Subcutaneous abdominal adipose tissue (tissue), 5 donors: ENCODE results near the gene SNAPC5.
"Not testable (repeated sequence)": the region's sequence is repeated elsewhere in the genome, so short reads cannot be mapped to it uniquely, and the experiment has no call there.

Experiments used
- H3K27ac ChIP-seq: one replicate; pipeline ENCODE4 v1.7.0; 2013; ENCODE audit warnings: low read depth, mild to moderate bottlenecking, inconsistent platforms, low read length, moderate library complexity
- H3K27me3 ChIP-seq, 5 donors: one replicate each; pipeline ENCODE4 v1.7.0; 2013; ENCODE audit warnings: low read length in 5 of 5, inconsistent platforms in 1 of 5; ENCODE audit not compliant: control insufficient read depth in 5 of 5, insufficient read depth in 4 of 5
- H3K36me3 ChIP-seq, 5 donors: one replicate each; pipeline ENCODE4 v1.7.0; 2013; ENCODE audit warnings: low read length in 5 of 5; ENCODE audit not compliant: control insufficient read depth in 5 of 5, insufficient read depth in 5 of 5
- H3K4me1 ChIP-seq, 5 donors: one replicate each; pipeline ENCODE4 v1.7.0; 2013; ENCODE audit warnings: low read length in 5 of 5, mild to moderate bottlenecking in 3 of 5, moderate library complexity in 1 of 5; ENCODE audit not compliant: control insufficient read depth in 5 of 5, insufficient read depth in 5 of 5
- H3K4me3 ChIP-seq, 5 donors: one replicate each; pipeline ENCODE4 v1.7.0; 2013; ENCODE audit warnings: low read length in 5 of 5, low read depth in 1 of 5
- H3K9ac ChIP-seq, 5 donors: one replicate each; pipeline ENCODE4 v1.7.0; 2013; ENCODE audit warnings: low read length in 5 of 5, mild to moderate bottlenecking in 4 of 5, moderate library complexity in 3 of 5
- H3K9me3 ChIP-seq, 5 donors: one replicate each; pipeline ENCODE4 v1.7.0; 2013; ENCODE audit warnings: low read length in 5 of 5; ENCODE audit not compliant: control insufficient read depth in 5 of 5
- donor health status: healthy.
- donor health status: healthy.
- donor health status: healthy.
- donor health status: healthy.
- donor health status: healthy.

Gene SNAPC5

GRCh38 chr15:66505430-66505811 lies 7.9 kb upstream of the SNAPC5 start:
- H3K36me3 ChIP-seq = peaks cover 16 to 28% (median 27%) of the 10 kb centered on the region in 5 donors
- no peaks in the 10 kb centered on the region for H3K27me3 ChIP-seq
- H3K27ac ChIP-seq = peak overlapping the region; percentile 99
- H3K4me3 ChIP-seq = peak overlapping the region; percentile 82 to 100 (median 94)
- H3K4me1 ChIP-seq = peaks cover 2 to 29% (median 25%) of the 10 kb centered on the region in 5 donors
- peak overlapping the region; percentile 80 to 100 (median 93) for H3K9ac ChIP-seq
- no peaks in the 10 kb centered on the region for H3K9me3 ChIP-seq

- Histone ChIP-seq H3K36me3 (peaks cover 19 to 34% (median 33%) of the 10 kb centered on the region in 5 donors), H3K9ac (peak within 1 kb of the TSS; percentile 80 to 100 (median 93)), H3K4me3 (peak within 1 kb of the TSS; percentile 82 to 100 (median 94)), H3K27ac (peak within 1 kb of the TSS; percentile 99), H3K27me3 (no peaks in the 10 kb centered on the region), H3K9me3 (no peaks in the 10 kb centered on the region), H3K4me1 (peaks cover 2 to 29% (median 25%) of the 10 kb centered on the region in 5 donors)
Measured at GRCh38 chr15:66504563-66505429, 7.2 kb upstream of the SNAPC5 start, which contains the start of the genes RPL4 and ZWILCH. TSS of gene RPL4 (minus strand) at chr15:66504855. CDS start at chr15:66504790, 65 bp downstream. TSS of gene ZWILCH (plus strand) at chr15:66505326. CDS start at chr15:66505339, 13 bp downstream.

DNA sequence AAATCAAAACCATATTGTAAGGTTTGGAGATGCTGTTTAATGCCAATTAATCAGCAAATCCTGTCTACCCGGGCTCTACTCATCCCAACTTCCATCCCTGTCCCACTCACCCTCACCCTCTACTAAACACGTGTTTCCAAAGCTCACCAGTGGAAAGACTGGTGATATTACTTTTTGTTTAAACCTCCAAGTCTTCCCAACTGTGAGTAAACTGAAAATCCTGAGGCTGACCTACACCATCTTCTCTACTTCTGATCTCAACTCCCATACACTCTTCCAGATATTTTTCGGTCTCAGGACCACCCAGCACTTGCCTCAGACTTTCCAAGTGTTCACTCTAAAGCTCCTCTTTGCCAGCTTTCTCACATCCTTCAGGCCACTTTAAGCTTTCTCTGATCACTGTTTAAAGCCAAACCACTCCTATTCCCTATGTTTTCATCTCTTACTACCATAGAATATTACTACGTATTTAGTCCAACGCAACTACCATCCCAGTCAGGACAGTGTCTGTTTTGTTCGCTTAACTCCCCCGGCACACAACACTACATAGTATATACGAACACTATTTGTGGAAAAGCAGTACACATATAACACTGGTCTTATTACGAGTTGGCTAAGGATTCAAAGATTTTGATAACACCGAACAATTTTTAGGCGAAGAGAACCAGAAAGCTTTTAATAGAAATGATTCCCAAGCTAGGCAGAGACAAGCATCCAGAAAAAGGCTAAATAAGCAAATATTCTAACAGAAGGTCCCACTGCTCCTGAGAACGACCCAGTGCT lies 6.4 kb upstream of the SNAPC5 start:
- H3K9ac ChIP-seq = peak overlapping the region; percentile 80 to 100 (median 93)
- H3K27ac ChIP-seq = peak overlapping the region; percentile 99
- peaks cover 2 to 29% (median 25%) of the 10 kb centered on the region in 5 donors for H3K4me1 ChIP-seq
- no peaks in the 10 kb centered on the region for H3K27me3 ChIP-seq
- H3K4me3 ChIP-seq = peak overlapping the region; percentile 82 to 100 (median 94)
- H3K9me3 ChIP-seq = no peaks in the 10 kb centered on the region
- H3K36me3 ChIP-seq = peaks cover 19 to 42% (median 41%) of the 10 kb centered on the region in 5 donors

GRCh38 chr15:66503041-66503648 lies 5.6 kb upstream of the SNAPC5 start:
- H3K27ac ChIP-seq = peak overlapping the region; percentile 99
- H3K4me1 ChIP-seq = peaks cover 2 to 31% (median 30%) of the 10 kb centered on the region in 5 donors
- peak overlapping the region; percentile 80 to 100 (median 93) for H3K9ac ChIP-seq
- H3K36me3 ChIP-seq = peaks cover 19 to 50% (median 46%) of the 10 kb centered on the region in 5 donors
- H3K27me3 ChIP-seq, H3K9me3 ChIP-seq: not testable (repeated sequence)
- H3K4me3 ChIP-seq = peak overlapping the region; percentile 82 to 100 (median 94)

- peaks cover 19 to 54% (median 47%) of the 10 kb centered on the region in 5 donors for H3K36me3 ChIP-seq
- H3K27me3 ChIP-seq = no peaks in the 10 kb centered on the region
- no peaks in the 10 kb centered on the region for H3K9me3 ChIP-seq
- H3K4me1 ChIP-seq = peaks cover 2 to 36% (median 35%) of the 10 kb centered on the region in 5 donors
- peak overlapping the region; percentile 99 for H3K27ac ChIP-seq
- peak overlapping the region in 3 of 5 donors; percentile 29 to 94 (median 82) for H3K4me3 ChIP-seq
- peak overlapping the region in 1 of 5 donors; percentile 35 for H3K9ac ChIP-seq
Measured at GRCh38 chr15:66502491-66502890, 4.9 kb upstream of the SNAPC5 start.

- H3K9me3 ChIP-seq, H3K27me3 ChIP-seq, H3K27ac ChIP-seq, H3K4me3 ChIP-seq, H3K9ac ChIP-seq: not testable (repeated sequence)
- peaks cover 20 to 59% (median 50%) of the 10 kb centered on the region in 5 donors for H3K36me3 ChIP-seq
- peaks cover 6 to 41% (median 39%) of the 10 kb centered on the region in 5 donors for H3K4me1 ChIP-seq
Measured at GRCh38 chr15:66500346-66500745, 2.8 kb upstream of the SNAPC5 start.

GRCh38 chr15:66498501-66499386 lies 1.2 kb upstream of the SNAPC5 start:
- no peaks in the 10 kb centered on the region for H3K27me3 ChIP-seq

GRCh38 chr15:66496951-66497501 lies 536 bp downstream of the SNAPC5 start:
- H3K27ac ChIP-seq = peak overlapping the region; percentile 93
- H3K4me1 ChIP-seq = peaks cover 3 to 27% (median 22%) of the 10 kb centered on the region in 5 donors
- H3K36me3 ChIP-seq = peaks cover 43 to 75% (median 64%) of the 10 kb centered on the region in 5 donors

More at GRCh38 chr15:66498501-66499386, 1.2 kb upstream of the SNAPC5 start:
- H3K9ac ChIP-seq = no peak overlapping the region
- H3K9me3 ChIP-seq = no peaks in the 10 kb centered on the region
- H3K36me3 ChIP-seq = peaks cover 35 to 70% (median 64%) of the 10 kb centered on the region in 5 donors
- H3K4me1 ChIP-seq = peaks cover 6 to 40% (median 32%) of the 10 kb centered on the region in 5 donors
- H3K4me3 ChIP-seq = no peak overlapping the region
- peak overlapping the region; percentile 93 for H3K27ac ChIP-seq

More at GRCh38 chr15:66496951-66497501, 536 bp downstream of the SNAPC5 start:
- Histone ChIP-seq H3K9ac (peak overlapping the region; percentile 92 to 99 (median 98)), H3K9me3 (no peaks in the 10 kb centered on the region), H3K4me3 (peak overlapping the region; percentile 81 to 98 (median 97)), H3K27me3 (no peaks in the 10 kb centered on the region)
